ENCODE data around the gene S100A13.

DNA sequence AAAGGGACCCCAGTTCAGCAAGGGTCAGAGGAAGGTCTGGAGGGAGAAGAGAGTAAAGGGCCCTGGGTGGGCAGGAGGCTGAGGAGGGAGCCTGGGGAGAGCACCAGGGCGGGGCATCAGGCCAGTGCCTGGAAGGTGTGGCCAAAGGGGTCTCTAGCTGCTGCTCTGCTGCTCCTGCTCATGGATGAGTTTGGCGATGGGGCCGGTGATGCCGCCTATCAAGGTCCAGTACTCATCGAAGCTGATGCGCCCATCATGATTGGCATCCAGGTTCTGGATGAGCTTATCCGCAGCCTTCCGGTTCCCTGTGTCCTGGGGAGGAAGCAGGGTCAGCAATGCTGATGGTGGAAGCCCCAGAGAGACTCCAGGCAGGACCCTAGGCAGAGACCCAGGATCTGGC, 19.9 kb downstream of the S100A13 start:
- no peak for TF ChIP-seq EZH2 (IDR thresholded peaks at IDR 0.05; ENCODE audit: insufficient read depth, low read length)
- TF ChIP-seq, protein P1, sequence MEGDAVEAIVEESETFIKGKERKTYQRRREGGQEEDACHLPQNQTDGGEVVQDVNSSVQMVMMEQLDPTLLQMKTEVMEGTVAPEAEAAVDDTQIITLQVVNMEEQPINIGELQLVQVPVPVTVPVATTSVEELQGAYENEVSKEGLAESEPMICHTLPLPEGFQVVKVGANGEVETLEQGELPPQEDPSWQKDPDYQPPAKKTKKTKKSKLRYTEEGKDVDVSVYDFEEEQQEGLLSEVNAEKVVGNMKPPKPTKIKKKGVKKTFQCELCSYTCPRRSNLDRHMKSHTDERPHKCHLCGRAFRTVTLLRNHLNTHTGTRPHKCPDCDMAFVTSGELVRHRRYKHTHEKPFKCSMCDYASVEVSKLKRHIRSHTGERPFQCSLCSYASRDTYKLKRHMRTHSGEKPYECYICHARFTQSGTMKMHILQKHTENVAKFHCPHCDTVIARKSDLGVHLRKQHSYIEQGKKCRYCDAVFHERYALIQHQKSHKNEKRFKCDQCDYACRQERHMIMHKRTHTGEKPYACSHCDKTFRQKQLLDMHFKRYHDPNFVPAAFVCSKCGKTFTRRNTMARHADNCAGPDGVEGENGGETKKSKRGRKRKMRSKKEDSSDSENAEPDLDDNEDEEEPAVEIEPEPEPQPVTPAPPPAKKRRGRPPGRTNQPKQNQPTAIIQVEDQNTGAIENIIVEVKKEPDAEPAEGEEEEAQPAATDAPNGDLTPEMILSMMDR (IDR thresholded peaks at IDR 0.05; ENCODE audit: insufficient read depth, low read depth, low read length): no peak

Data from astrocyte (in vitro differentiated cells and primary cell).